ENCODE measurements around the gene TMEM150A.

DNA sequence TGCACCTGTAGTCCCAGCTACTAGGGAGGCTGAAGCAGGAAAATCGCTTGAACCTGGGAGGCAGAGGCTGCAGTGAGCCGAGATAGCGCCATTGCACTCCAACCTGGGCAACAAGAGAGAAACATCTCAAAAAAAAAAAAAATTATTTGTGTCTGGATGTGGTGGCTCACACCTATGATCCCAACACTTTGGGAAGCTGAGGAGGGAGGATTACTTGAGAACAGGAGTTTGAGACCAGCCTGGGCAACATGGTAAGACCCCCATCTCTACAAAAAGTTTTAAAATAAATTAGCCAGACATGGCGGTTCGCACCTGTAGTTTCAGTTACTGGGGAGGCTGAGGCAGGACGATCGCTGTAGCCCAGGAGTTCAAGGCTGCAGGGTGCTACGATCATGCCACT lies 26.8 kb downstream of the TMEM150A start:
- TF ChIP-seq, protein P1, sequence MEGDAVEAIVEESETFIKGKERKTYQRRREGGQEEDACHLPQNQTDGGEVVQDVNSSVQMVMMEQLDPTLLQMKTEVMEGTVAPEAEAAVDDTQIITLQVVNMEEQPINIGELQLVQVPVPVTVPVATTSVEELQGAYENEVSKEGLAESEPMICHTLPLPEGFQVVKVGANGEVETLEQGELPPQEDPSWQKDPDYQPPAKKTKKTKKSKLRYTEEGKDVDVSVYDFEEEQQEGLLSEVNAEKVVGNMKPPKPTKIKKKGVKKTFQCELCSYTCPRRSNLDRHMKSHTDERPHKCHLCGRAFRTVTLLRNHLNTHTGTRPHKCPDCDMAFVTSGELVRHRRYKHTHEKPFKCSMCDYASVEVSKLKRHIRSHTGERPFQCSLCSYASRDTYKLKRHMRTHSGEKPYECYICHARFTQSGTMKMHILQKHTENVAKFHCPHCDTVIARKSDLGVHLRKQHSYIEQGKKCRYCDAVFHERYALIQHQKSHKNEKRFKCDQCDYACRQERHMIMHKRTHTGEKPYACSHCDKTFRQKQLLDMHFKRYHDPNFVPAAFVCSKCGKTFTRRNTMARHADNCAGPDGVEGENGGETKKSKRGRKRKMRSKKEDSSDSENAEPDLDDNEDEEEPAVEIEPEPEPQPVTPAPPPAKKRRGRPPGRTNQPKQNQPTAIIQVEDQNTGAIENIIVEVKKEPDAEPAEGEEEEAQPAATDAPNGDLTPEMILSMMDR (conservative IDR thresholded peaks at IDR 0.05; ENCODE audit: low read length) = no peak
- no peak for TF ChIP-seq EZH2phosphoT487 (IDR thresholded peaks at IDR 0.05; ENCODE audit: borderline replicate concordance)

Data from Loucy (cell line).